IMR-90 (cell line): ENCODE data around the gene SLC9A3.

Experiments
- CEBPB ChIP-seq: IDR thresholded peaks from 2 replicates; pipeline ENCODE4 v1.6.1; 2012; ENCODE audit warnings: low read depth, low read length, improper control_type of control experiment
- CHD1 ChIP-seq: IDR thresholded peaks from 2 replicates; pipeline ENCODE4 v1.6.1; 2012; ENCODE audit warnings: low read depth, low read length, improper control_type of control experiment
- FOS ChIP-seq: fragments of 150-350 bp; IDR thresholded peaks from 2 replicates; pipeline ENCODE4 v1.6.1; 2016; ENCODE audit warnings: low read depth, low read length
- MAZ ChIP-seq: IDR thresholded peaks from 2 replicates; pipeline ENCODE4 v1.6.1; 2012; ENCODE audit warnings: low read depth, mild to moderate bottlenecking, low read length, improper control_type of control experiment, moderate library complexity, borderline replicate concordance
- MXI1 ChIP-seq: IDR thresholded peaks from 2 replicates; pipeline ENCODE4 v1.6.1; 2012; ENCODE audit warnings: low read depth, mild to moderate bottlenecking, low read length, moderate library complexity, borderline replicate concordance
- POLR2A ChIP-seq: IDR thresholded peaks from 2 replicates; pipeline ENCODE4 v1.6.1; 2012; ENCODE audit warnings: mild to moderate bottlenecking, low read depth, low read length
- RAD21 ChIP-seq: IDR thresholded peaks from 2 replicates; pipeline ENCODE4 v1.6.1; 2012; ENCODE audit warnings: low read length, improper control_type of control experiment
- RFX5 ChIP-seq: IDR thresholded peaks from 2 replicates; pipeline ENCODE4 v1.8.0; 2012; ENCODE audit warnings: low read depth, mild to moderate bottlenecking, low read length, moderate library complexity
- SMC3 ChIP-seq: fragments of 150-350 bp; IDR thresholded peaks from 2 replicates; pipeline ENCODE4 v1.6.1; 2016; ENCODE audit warnings: low read depth, mild to moderate bottlenecking, antibody characterized with exemption, low read length, moderate library complexity
- USF2 ChIP-seq: fragments of 150-350 bp; IDR thresholded peaks from 2 replicates; pipeline ENCODE4 v1.6.1; 2017; ENCODE audit warnings: mild to moderate bottlenecking, antibody characterized with exemption, low read length, low read depth
- TF ChIP-seq, protein P1 (sequence below): conservative IDR thresholded peaks from 2 replicates; pipeline ENCODE4 v1.5.1; 2012; ENCODE audit warnings: mild to moderate bottlenecking, low read depth, low read length, improper control_type of control experiment

DNA sequence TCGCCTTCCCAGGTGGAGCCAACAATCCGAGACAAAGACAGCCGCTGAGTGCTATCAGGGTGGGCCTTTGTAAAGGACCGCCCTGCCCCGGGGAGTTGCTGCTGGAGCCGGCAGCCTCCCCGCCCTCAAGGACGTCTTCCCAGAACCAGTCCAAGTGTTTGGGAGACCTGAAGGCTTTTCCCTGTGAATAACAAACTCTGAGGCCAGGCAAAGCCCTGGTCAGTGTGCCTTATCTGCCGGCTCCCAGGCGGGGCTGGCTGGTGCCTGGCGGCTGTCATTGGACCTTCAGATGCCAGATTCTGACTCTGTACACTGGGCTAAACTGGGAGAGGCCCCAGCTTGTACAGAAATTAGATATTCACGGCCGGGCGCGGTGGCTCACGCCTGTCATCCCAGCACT is 2.1 kb downstream of the SLC9A3 start:
- no peak for TF ChIP-seq USF2
- TF ChIP-seq, protein P1, sequence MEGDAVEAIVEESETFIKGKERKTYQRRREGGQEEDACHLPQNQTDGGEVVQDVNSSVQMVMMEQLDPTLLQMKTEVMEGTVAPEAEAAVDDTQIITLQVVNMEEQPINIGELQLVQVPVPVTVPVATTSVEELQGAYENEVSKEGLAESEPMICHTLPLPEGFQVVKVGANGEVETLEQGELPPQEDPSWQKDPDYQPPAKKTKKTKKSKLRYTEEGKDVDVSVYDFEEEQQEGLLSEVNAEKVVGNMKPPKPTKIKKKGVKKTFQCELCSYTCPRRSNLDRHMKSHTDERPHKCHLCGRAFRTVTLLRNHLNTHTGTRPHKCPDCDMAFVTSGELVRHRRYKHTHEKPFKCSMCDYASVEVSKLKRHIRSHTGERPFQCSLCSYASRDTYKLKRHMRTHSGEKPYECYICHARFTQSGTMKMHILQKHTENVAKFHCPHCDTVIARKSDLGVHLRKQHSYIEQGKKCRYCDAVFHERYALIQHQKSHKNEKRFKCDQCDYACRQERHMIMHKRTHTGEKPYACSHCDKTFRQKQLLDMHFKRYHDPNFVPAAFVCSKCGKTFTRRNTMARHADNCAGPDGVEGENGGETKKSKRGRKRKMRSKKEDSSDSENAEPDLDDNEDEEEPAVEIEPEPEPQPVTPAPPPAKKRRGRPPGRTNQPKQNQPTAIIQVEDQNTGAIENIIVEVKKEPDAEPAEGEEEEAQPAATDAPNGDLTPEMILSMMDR = no peak
- no peak for TF ChIP-seq POLR2A
- TF ChIP-seq FOS = no peak
- TF ChIP-seq MXI1 = no peak
- TF ChIP-seq RAD21 = no peak
- no peak for TF ChIP-seq CEBPB
- no peak for TF ChIP-seq SMC3
- TF ChIP-seq RFX5 = no peak
- no peak for TF ChIP-seq CHD1
- TF ChIP-seq MAZ = no peak
